Activated CD8-positive, alpha-beta memory T cell treated with anti-CD3 and anti-CD28 coated beads, Interleukin-2, amount 50 U/mL, for 48 hours (primary cell): ENCODE results near the gene DCK.
"Not testable (repeated sequence)": the region's sequence is repeated elsewhere in the genome, so short reads cannot be mapped to it uniquely, and the experiment has no call there.

Experiments used
- DNase-seq: peaks from one replicate; pipeline ENCODE4 v3.0.0-alpha.2; 2020

The DCK gene

DNA sequence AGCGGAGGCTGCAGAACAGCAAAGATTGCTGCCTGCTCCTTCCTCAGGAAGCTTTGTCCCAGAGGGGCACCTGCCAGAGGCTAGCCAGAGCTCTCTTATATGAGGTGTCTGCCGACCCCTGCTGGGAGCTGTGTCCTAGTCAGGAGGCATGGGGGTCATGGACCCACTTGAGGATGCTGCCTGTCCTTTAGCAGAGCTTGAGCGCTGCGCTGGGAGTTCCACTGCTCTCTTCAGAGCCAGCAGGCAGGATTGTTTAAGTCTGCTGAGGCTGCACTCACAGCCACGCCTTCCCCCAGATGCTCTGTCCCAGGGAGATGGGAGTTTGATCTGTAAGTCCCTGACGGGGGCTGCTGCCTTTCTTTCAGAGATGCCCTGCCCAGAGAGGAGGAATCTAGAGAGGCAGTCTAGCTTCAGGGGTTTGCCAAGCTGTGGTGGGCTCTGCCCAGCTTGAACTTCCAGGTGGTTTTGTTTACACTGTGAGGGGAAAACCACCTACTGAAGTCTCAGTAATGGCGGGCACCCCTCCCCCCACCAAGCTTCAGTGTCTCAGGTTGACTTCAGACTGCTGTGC, 10.9 kb downstream of the DCK start:
- peak; percentile 70 for DNase-seq

GRCh38 chr4:71005025-71005424, 11.6 kb downstream of the DCK start:
- not testable (repeated sequence) for DNase-seq

GRCh38 chr4:71006203-71006907, 12.9 kb downstream of the DCK start:
- no peak for DNase-seq

- no peak for DNase-seq
These were observed 14.7 kb downstream of the DCK start for GRCh38 chr4:71008196-71008595.

DNA sequence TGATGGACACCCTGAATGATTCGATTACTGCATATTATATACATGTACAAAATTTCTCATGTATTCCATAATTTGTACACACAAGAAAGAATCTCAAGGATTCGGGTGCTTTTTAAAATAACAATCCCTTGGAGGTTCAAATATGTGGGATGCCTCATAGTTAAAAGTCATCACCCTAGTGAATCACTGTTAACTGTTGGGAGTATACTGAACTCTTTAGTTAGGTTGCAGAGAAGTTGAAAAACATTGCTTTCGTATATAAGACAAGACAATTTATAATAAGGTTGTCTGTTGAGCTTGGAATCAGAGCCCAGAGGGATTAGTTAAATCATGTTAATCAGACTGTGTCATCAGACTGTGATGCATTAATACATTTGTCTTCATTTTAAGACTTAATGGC, 15.6 kb downstream of the DCK start:
- DNase-seq = no peak

GRCh38 chr4:71009890-71010588, 16.6 kb downstream of the DCK start:
- no peak for DNase-seq

DNA sequence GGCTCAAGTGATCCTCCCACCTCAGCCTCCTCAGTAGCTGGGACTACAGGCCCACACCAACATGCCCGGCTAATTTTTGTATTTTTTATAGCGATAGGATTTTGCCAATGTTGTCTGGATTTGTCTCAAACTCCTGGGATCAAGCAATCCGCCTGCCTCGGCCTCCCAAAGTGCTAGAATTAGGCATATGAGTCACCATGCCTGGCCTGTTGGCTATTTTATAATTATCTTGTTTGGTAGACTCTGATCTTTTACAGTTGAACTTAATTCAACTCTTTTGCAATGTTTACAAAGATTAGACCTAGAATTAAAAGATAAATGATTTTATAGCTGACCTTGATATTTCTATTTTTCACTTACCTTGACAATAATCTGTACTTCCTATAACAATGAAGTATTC, 18.0 kb downstream of the DCK start:
- DNase-seq = no peak

GRCh38 chr4:71017391-71017790, 23.9 kb downstream of the DCK start:
- DNase-seq = not testable (repeated sequence)

DNA sequence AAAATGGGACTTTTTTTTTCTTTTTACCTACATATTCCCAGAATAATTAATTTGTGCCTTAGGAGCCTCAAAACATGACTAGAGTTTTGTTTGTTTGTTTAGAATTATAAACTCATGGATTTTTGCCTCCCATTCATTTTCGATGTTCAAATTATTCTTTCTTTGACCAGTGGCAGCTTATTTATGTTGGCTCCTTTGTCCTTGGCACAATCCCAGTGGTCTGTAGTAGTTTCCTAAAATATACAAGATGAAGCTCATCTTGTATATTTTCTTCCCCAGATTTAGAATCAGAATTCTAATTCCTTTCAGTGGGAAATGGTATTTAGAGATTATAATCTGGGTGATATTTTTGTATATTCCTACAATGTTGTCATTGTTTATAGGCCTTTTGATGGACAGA, 27.2 kb downstream of the DCK start:
- no peak for DNase-seq

GRCh38 chr4:71025654-71026053, 32.2 kb downstream of the DCK start:
- DNase-seq = no peak

DNA sequence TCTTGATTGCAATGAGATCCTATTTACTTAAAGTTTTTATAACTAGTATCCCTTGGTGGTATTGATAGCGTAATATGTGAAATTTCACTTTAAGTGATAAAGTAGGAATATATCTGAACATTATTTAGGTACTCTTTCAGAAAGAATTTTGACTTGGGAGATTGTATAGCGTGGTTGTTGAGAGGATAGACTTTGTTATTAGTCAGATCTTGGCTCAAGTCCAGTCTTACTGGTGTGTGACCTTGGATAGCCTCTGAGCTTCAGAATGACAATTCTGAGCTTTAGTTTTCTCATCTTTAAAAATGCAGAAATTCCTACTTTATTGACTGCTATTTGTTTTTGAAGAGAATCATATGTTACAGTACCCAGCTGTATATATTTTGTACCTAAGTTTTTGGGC, 32.6 kb downstream of the DCK start:
- DNase-seq = no peak

DNA sequence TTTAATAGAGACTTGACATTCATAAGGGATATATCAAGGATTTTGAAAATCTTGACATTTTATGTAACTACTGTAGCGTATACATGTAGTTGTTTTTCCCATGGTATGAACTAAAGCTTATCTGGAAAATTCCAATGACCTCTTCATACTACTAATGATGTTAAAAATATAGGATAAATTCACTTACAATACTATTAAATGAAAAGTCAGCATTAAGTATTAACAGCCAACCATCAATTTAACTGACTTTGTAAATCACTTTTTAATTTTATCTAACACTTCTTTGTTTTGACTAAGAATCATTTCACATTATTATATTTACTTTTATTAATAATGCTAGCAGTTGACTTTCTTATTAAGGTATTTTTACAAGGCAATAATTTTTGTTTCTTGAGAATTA, 34.2 kb downstream of the DCK start:
- no peak for DNase-seq

DNA sequence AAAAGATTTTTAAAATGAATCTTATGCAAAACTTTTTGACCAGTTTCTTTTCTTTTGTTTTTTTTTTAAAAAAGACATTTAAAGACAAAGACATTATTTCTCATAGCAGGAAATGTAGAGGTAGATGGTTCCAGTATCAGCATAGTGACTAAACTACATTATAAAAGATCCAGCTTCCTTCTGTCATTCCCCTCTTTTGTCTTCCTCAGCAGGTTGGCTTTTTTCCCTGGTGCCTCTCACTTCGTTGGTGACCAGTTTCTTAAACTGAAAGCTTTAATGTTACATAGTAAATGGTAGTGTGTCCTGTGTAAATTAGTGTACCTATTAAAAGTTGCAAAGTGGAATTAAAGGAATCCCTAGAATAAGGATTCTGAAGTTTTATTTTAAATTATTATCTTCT, 36.1 kb downstream of the DCK start:
- DNase-seq = no peak

DNA sequence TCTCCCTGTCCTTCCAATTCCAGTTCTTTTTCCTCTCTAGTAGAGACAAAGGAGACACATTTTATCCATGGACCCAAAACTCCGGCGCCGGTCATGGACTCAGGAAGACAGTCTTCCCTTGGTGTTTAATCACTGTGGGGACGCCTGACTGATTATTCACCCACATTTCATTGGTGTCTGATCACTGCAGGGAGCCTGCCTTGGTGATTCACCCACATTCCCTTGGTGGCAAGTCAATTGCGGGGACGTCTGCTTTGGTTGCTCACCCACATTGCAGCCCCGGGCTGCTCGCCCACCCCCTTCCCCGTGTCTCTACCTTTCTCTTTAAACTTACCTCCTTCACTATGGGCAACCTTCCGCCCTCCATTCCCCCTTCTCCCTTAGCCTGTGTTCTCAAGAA, 38.7 kb downstream of the DCK start:
- DNase-seq = not testable (repeated sequence)

- no peak for DNase-seq
These were observed 51.8 kb downstream of the DCK start for GRCh38 chr4:71045256-71045655.

GRCh38 chr4:71049395-71049794, 55.9 kb downstream of the DCK start:
- no peak for DNase-seq

- DNase-seq = no peak
These were observed 57.4 kb downstream of the DCK start for GRCh38 chr4:71050809-71051208.

- DNase-seq = no peak
These were observed 58.6 kb downstream of the DCK start for GRCh38 chr4:71052034-71052433.

GRCh38 chr4:71052716-71053115, 59.3 kb downstream of the DCK start:
- DNase-seq = no peak

DNA sequence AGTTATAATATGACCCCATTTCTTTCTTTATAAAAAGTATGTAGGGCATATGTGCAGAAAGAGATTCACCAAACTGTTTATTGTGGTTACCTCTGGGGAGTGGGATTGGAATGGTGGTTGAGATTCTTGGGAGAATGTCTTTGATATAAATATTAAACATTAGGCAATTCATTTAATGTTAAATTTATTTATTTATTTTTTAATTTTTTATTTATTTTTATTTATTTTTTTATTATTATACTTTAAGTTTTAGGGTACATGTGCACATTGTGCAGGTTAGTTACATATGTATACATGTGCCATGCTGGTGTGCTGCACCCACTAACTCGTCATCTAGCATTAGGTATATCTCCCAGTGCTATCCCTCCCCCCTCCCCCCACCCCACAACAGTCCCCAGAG, 60.2 kb downstream of the DCK start:
- not testable (repeated sequence) for DNase-seq

- not testable (repeated sequence) for DNase-seq
These were observed 66.1 kb downstream of the DCK start for GRCh38 chr4:71059573-71059972.

GRCh38 chr4:71062436-71062835, 69.0 kb downstream of the DCK start:
- no peak for DNase-seq

DNA sequence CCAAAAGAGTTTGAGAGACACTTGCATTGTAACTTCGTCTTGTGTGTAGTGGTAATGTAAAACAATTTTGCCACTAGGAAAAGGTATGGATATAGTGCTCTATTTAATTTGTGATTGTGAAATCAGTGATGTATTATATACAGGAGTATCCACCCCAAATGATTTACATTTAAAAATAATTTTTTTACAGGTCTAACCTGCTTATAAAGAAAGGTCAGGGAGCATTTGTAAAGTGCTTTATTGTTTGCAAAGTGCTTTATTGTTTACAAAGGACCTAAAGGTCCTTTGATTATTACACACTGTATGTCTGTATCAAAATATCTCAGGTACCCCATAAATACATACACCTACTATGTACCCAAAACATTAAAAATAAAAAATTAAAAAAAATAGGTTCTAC, 70.3 kb downstream of the DCK start:
- DNase-seq = no peak

DNA sequence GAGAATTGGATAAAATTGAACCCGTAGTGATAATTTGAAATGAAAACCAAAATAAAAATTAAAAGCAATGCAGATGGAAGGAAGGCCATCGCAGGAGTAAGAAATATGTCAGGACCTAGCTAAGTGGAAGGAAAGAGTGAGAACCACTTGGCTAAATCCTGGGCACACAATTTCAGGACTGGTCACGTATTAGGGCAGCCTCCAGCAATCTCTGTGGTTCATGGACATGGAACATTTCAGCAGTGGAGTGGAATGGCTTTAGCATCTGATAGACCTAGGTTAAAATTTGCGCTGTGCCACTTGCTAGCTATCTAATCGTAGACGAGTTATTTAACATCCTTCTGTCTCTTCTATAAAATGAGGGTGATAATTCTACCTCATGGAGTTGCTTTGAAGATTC, 71.1 kb downstream of the DCK start:
- no peak for DNase-seq
